ENCODE data around the gene LBH. TPM values are rescaled to one million over a fixed set of nuclear protein-coding genes. Genes with fewer than 3 reads are reported as not detected.

LBH gene
- total and polyA plus RNA-seq, 4 donors = 22.9 to 133 (median 81.3) TPM

DNA sequence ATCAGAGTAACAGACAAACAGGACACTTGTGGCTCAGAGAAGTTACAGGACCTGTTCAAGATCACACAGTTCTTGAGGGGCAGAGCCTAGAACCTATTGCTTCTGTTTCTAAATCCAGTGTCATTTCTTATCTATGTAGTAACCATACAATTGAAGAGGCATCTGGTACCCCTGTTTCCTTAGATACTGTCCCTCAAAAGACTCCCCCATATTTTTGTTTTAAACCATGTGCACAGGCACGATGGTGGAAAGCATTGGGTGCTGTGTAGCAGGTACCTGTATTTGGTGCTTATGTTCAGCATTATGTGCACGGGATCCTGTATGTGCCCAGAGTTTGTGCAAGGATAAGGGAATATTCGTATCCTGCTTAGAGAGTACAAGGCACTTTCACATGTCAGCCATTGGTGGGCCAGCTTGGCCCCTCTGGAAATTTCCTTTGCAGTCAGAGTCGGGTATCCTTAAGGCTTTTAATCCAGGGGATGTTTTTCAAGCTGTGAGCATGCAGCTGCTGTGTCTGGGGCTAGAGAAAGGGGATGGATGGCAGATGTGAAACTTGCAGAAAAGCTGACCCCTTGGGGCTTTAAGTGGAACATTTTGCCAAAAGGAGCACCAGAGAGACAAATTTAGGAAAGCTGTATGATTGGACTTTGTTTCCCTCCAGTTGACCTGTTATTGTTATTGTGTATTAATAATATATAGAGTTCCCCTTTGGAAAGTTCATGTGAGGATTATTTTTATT lies 2.1 kb downstream of the LBH start:
- 41 to 71% methylated on average over 4 of the region's 4 CpGs for WGBS, 2 donors
- ATAC-seq (ENCODE audit: insufficient read depth, low FRiP score) = no peak
- no peaks in the 10 kb centered on the region for H3K27me3 ChIP-seq (ENCODE audit: control insufficient read depth in 3 of 3, insufficient read depth in 3 of 3, low read length in 2 of 3)
- peak overlapping the region in 1 of 2 donors; percentile 81 for H3K9ac ChIP-seq (ENCODE audit: insufficient read depth in 1 of 2, low read length in 2 of 2)
- H3K4me3 ChIP-seq = peak overlapping the region; percentile 29
- peaks cover 2 to 38% (median 16%) of the 10 kb centered on the region in 5 donors for H3K4me1 ChIP-seq (ENCODE audit: control insufficient read depth in 5 of 5, insufficient read depth in 5 of 5, low read length in 5 of 5)
- H3K9me3 ChIP-seq (ENCODE audit: control insufficient read depth in 4 of 4, insufficient read depth in 3 of 4, low read length in 3 of 4) = no peaks in the 10 kb centered on the region
- peak in 2 of 3 donors; percentile 51 to 62 for DNase-seq
- H3K27ac ChIP-seq (ENCODE audit: low read depth in 1 of 2, low read length in 1 of 2) = peak overlapping the region; percentile 88 to 100
- TF ChIP-seq, protein P1, sequence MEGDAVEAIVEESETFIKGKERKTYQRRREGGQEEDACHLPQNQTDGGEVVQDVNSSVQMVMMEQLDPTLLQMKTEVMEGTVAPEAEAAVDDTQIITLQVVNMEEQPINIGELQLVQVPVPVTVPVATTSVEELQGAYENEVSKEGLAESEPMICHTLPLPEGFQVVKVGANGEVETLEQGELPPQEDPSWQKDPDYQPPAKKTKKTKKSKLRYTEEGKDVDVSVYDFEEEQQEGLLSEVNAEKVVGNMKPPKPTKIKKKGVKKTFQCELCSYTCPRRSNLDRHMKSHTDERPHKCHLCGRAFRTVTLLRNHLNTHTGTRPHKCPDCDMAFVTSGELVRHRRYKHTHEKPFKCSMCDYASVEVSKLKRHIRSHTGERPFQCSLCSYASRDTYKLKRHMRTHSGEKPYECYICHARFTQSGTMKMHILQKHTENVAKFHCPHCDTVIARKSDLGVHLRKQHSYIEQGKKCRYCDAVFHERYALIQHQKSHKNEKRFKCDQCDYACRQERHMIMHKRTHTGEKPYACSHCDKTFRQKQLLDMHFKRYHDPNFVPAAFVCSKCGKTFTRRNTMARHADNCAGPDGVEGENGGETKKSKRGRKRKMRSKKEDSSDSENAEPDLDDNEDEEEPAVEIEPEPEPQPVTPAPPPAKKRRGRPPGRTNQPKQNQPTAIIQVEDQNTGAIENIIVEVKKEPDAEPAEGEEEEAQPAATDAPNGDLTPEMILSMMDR (IDR thresholded peaks at IDR 0.05; ENCODE audit: control extremely low read depth, extremely low read depth) = no peak
- peaks cover 0 to 43% (median 21%) of the 10 kb centered on the region in 4 donors for H3K36me3 ChIP-seq (ENCODE audit: control insufficient read depth in 4 of 4, insufficient read depth in 4 of 4, low read length in 4 of 4)

DNA sequence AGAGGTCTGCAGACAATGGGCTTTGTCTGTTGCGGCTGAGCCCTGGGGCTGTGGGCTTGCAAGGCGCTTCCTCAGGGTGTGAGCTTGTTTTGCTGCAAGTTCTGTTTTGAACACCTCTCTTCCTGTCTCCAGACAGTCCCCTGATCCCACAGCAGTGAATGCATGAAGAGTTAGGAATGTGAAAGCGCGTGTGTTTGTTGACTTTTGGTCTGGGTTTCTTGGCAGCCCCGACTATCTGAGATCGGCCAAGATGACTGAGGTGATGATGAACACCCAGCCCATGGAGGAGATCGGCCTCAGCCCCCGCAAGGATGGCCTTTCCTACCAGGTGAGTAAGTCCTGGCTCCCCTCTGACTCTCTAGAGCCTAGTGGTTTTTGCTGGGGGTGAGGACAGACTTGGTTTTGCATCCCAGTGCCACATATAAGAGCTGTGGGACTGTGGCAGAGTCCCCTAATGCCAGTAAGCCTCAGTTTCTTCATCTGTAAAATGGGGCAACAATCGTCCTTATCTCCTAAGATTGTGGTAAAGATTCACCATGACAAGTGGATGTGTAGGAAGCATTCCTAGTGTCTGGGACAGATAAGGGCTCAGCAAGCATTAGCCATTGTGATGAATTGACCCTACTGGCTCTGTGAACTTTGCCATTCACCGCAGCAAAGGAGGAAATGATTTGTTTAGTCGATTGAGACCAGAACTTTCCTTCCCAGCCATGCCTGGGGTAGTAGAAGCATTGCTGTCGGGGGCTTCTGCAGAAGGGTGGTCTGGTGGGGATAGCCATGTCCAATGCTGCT lies 3.0 kb downstream of the LBH start:
- TF ChIP-seq, protein P1 (IDR thresholded peaks at IDR 0.05; ENCODE audit: control extremely low read depth, extremely low read depth) = no peak
- H3K9me3 ChIP-seq (ENCODE audit: control insufficient read depth in 4 of 4, insufficient read depth in 3 of 4, low read length in 3 of 4) = no peaks in the 10 kb centered on the region
- H3K27ac ChIP-seq (ENCODE audit: low read depth in 1 of 2, low read length in 1 of 2) = peak overlapping the region; percentile 54 to 60
- ATAC-seq (ENCODE audit: insufficient read depth, low FRiP score) (no peak), DNase-seq (peak; percentile 46 to 62 (median 51))
- H3K9ac ChIP-seq (ENCODE audit: insufficient read depth in 1 of 2, low read length in 2 of 2) = peak overlapping the region in 1 of 2 donors; percentile 55
- no peak overlapping the region for H3K4me3 ChIP-seq
- H3K4me1 ChIP-seq (ENCODE audit: control insufficient read depth in 5 of 5, insufficient read depth in 5 of 5, low read length in 5 of 5) = peaks cover 2 to 43% (median 18%) of the 10 kb centered on the region in 5 donors
- peaks cover 0 to 49% (median 23%) of the 10 kb centered on the region in 4 donors for H3K36me3 ChIP-seq (ENCODE audit: control insufficient read depth in 4 of 4, insufficient read depth in 4 of 4, low read length in 4 of 4)
- WGBS, 2 donors = 38 to 57% methylated on average over 12 of the region's 12 CpGs
- no peaks in the 10 kb centered on the region for H3K27me3 ChIP-seq (ENCODE audit: control insufficient read depth in 3 of 3, insufficient read depth in 3 of 3, low read length in 2 of 3)

DNA sequence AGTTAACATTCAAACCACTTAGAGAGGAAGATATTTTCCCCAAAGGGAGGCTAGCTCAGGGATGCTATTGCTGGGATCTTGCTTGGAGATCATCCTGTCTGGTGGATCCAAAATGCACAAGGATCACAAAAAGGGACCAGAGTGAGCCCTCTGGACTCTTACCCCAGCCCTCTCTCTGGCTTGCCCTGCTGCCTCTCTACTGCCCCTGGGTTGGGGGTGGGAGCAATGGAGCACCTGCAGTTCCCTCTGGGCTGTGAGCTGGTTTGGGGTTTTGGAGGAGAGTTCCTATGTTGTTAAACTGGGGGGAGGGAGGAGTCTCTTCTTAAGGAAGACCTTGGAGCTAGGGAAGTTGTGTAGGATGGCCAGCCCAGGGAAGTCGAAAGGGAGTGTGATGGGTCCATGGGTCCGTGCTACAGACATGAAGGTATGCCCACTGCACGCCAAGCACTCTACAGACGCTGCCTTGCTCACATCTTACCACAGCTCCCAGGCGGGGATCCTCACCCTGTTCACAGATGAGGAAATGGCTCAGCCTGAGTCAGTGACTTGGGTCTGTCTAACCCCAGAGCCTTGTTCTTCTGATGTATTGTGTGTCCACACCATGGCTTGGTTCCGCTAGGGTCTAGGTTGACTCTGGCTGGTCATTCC lies 3.8 kb downstream of the LBH start:
- no peak overlapping the region for H3K4me3 ChIP-seq
- no peak for ATAC-seq (ENCODE audit: insufficient read depth, low FRiP score)
- WGBS, 2 donors = 84 to 89% methylated on average over 6 of the region's 6 CpGs

More for the DNA sequence above, 3.8 kb downstream of the LBH start:
- no peak for DNase-seq
- Histone ChIP-seq H3K4me1 (ENCODE audit: control insufficient read depth in 5 of 5, insufficient read depth in 5 of 5, low read length in 5 of 5) (peaks cover 6 to 49% (median 22%) of the 10 kb centered on the region in 5 donors), H3K9me3 (ENCODE audit: control insufficient read depth in 4 of 4, insufficient read depth in 3 of 4, low read length in 3 of 4) (no peaks in the 10 kb centered on the region), H3K27ac (ENCODE audit: low read depth in 1 of 2, low read length in 1 of 2) (peak overlapping the region; percentile 43 to 60), H3K36me3 (ENCODE audit: control insufficient read depth in 4 of 4, insufficient read depth in 4 of 4, low read length in 4 of 4) (peaks cover 0 to 55% (median 25%) of the 10 kb centered on the region in 4 donors), H3K9ac (ENCODE audit: insufficient read depth in 1 of 2, low read length in 2 of 2) (no peak overlapping the region), H3K27me3 (ENCODE audit: control insufficient read depth in 3 of 3, insufficient read depth in 3 of 3, low read length in 2 of 3) (no peaks in the 10 kb centered on the region)
- TF ChIP-seq, protein P1 (IDR thresholded peaks at IDR 0.05; ENCODE audit: control extremely low read depth, extremely low read depth) = no peak
